Keratinocyte (primary cell): ENCODE results near the gene CLTC.

Experiments
- EZH2 ChIP-seq: IDR thresholded peaks from one replicate; pipeline ENCODE4 v1.6.1; 2012; ENCODE audit warnings: inconsistent platforms, mild to moderate bottlenecking, low read length, moderate library complexity
- TF ChIP-seq, protein P1 (sequence below), 3 experiments: IDR thresholded peaks in 1 of 3; conservative IDR thresholded peaks in 1 of 3; optimal IDR thresholded peaks in 1 of 3; 2 replicates in 2 of 3; 3 replicates in 1 of 3; pipeline versions ENCODE3 to v1.5.1; 2011; ENCODE audit warnings: low read length in 3 of 3, mild to moderate bottlenecking in 3 of 3, moderate library complexity in 2 of 3, control low read depth in 1 of 3, inconsistent platforms in 1 of 3; ENCODE audit not compliant: insufficient read depth in 2 of 3; ENCODE audit errors: extremely low read depth in 1 of 3

DNA sequence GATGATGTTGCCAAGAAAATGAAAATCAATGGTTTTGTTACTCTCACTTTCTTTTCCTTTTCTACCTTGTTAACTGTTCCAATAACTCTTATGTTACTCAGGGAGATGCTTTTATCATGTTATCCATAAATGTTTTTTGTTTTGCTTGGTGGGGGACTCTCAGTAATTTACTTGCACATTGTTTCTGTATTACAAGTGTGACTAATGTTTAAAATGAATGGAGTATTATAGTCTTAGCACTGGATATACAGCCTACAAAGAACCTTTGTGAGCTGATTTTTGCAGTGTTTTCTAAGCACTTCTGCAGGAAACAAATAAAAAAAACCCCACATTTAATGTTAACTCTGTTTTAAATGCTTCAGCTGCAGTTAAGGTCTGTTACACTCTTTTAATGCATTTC, 99.8 kb downstream of the CLTC start:
- TF ChIP-seq EZH2: no peak
- TF ChIP-seq, protein P1, sequence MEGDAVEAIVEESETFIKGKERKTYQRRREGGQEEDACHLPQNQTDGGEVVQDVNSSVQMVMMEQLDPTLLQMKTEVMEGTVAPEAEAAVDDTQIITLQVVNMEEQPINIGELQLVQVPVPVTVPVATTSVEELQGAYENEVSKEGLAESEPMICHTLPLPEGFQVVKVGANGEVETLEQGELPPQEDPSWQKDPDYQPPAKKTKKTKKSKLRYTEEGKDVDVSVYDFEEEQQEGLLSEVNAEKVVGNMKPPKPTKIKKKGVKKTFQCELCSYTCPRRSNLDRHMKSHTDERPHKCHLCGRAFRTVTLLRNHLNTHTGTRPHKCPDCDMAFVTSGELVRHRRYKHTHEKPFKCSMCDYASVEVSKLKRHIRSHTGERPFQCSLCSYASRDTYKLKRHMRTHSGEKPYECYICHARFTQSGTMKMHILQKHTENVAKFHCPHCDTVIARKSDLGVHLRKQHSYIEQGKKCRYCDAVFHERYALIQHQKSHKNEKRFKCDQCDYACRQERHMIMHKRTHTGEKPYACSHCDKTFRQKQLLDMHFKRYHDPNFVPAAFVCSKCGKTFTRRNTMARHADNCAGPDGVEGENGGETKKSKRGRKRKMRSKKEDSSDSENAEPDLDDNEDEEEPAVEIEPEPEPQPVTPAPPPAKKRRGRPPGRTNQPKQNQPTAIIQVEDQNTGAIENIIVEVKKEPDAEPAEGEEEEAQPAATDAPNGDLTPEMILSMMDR (optimal IDR thresholded peaks at IDR 0.05 in 1 of 3, IDR thresholded peaks at IDR 0.05 in 1 of 3, conservative IDR thresholded peaks at IDR 0.05 in 1 of 3; ENCODE audit: extremely low read depth in 1 of 3, insufficient read depth in 2 of 3, low read length in 3 of 3): no peak
